Ovary (tissue), 3 donors: Measurements from ENCODE around the gene SNX30.

Experiments used
- EP300 ChIP-seq: sonication (generic); formaldehyde crosslinking; IDR thresholded peaks from one replicate; pipeline ENCODE4 v1.6.1; 2017; ENCODE audit warnings: antibody characterized with exemption
- POLR2A ChIP-seq: fragments of 450-650 bp; IDR thresholded peaks from one replicate; pipeline ENCODE4 v1.6.1; 2017; ENCODE audit warnings: antibody characterized with exemption, mild to moderate bottlenecking, moderate library complexity
- TF ChIP-seq, protein P1 (sequence below), 3 donors: fragments of 450-650 bp in 2 of 3; fragments of 200-600 bp in 1 of 3; IDR thresholded peaks; one replicate each; pipeline versions ENCODE4 v1.5.1 to v1.8.0; 2016 to 2022; ENCODE audit warnings: antibody characterized with exemption in 3 of 3, mild to moderate bottlenecking in 1 of 3
- donor health status: DM: no; HTN: no; CAD: no.

DNA sequence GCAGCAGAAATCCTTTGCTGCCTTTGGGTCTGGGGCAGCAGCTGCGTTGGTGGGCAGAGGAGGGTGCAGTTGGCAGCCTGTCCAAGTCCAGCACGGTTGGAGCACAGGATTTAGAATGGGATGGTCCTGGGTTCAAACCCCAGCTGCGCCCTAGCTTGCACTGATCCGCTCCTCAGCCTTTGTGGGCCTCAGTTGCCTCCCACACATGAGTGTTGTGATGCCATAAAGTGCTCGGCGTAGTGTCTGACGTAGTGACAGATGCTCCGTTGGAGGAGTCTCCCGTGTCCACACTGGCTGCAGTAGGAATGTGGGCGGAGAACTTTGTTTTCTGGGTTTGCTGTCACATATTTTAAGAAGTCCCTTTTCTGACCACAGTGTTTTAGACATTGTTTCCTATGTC is 104.1 kb downstream of the SNX30 start:
- TF ChIP-seq, protein P1, sequence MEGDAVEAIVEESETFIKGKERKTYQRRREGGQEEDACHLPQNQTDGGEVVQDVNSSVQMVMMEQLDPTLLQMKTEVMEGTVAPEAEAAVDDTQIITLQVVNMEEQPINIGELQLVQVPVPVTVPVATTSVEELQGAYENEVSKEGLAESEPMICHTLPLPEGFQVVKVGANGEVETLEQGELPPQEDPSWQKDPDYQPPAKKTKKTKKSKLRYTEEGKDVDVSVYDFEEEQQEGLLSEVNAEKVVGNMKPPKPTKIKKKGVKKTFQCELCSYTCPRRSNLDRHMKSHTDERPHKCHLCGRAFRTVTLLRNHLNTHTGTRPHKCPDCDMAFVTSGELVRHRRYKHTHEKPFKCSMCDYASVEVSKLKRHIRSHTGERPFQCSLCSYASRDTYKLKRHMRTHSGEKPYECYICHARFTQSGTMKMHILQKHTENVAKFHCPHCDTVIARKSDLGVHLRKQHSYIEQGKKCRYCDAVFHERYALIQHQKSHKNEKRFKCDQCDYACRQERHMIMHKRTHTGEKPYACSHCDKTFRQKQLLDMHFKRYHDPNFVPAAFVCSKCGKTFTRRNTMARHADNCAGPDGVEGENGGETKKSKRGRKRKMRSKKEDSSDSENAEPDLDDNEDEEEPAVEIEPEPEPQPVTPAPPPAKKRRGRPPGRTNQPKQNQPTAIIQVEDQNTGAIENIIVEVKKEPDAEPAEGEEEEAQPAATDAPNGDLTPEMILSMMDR (IDR thresholded peaks at IDR 0.05), result no peak
- TF ChIP-seq EP300 (no peak), POLR2A (no peak)
